ENCODE measurements around the gene CMTM4.
"Not testable (repeated sequence)": the region's sequence is repeated elsewhere in the genome, so short reads cannot be mapped to it uniquely, and the experiment has no call there.

Gene CMTM4

DNA sequence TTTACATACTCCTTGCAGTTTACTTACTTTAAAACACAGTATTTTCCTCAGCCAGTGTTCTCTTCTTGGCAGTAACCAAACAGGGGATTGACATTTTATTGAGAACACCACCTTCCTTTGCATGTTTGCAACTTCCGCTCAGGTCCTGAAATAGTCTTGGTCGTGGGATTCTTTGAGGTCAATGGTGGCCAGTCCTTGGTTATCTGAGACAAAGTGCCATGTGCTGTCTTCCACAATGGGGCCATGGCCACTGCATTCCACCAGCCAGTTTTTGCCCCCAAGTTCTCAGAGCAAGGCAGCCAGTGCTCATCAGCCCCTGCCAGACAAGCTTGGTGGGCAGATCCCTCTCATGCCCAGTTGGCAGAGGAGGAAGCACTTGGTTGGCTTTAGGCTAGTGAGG, 22.9 kb downstream of the CMTM4 start:
- no peak for DNase-seq (ENCODE audit: low spot score)

DNA sequence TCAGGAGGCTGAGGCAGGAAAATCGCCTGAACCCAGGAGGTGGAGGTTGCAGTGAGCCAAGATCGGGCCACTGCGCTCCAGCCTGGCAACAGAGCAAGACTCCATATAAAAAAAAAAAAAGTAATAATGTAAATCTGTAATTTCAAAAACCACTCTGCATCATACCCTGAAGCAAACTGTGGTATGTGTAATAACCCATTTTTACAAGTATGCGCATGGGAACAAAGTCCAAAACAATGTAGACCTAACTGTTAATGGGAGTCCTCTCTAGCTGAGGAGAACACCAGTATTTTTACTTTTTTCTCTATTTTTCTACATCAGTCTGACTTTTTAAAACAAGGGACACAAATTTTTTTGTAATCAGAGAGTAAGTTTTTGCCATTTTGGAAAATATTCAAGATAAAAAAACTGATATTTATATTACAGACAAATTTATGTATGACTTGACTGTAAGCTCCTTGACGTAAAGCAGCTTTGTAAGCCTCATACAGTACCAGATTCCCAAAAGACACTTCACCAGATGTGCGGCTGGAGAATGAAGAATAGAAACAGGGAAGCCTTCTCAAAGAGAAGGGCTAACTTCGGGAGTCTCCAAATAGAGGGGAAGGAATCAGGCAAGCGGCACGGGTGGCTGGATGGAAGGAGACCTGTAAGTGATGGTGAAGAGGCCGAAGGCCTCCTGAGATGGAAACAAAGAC, 25.7 kb downstream of the CMTM4 start:
- DNase-seq (ENCODE audit: low spot score): no peak

DNA sequence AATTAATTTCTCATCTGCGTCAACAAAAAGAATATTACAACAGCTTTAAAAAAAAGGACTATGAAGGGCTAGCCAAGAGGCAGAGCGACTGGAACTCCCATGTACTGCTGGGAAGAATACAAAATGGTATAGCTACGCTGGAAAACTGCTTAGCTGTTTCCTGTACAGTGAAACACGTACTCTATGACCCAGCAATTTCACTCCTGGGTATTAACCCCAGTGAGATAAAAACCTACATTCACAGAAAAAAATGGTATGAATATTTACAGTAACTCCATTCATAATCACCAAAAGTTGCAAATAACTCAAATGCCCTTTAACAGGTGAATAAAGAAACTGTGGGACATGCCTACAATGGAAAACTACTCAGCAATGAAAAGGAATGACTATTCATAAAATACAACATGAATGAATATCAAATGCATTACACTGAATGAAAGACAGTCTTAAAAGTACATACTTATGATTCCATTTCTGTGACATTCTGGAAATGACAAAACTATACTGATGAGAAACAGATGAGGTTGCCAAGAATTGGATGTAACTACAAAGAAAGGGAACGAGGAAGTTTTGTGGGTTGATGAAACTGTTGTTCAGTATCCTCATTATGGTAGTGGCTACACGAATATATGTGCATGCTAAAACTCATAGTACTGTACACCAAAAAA, 27.6 kb downstream of the CMTM4 start:
- no peak for DNase-seq (ENCODE audit: low spot score)

DNA sequence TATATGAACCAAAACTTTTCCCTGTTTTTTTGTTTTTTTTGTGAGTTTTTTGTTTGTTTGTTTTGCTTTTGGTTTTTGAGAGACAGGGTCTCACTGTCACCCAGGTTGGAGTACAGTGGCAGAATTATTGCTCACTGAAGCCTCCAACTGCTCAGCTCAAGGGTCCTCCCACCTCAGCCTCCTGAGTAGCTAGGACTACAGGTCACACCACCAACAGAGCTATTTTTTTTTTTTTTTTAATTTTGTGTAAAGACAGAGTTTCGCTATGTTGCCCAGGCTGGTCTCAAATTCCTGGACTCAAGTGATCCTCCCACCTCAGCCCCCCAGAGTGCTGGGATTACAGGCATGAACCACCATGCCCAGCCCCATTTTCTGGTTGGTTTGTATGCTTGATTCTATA, 28.6 kb downstream of the CMTM4 start:
- DNase-seq (ENCODE audit: low spot score): no peak

DNA sequence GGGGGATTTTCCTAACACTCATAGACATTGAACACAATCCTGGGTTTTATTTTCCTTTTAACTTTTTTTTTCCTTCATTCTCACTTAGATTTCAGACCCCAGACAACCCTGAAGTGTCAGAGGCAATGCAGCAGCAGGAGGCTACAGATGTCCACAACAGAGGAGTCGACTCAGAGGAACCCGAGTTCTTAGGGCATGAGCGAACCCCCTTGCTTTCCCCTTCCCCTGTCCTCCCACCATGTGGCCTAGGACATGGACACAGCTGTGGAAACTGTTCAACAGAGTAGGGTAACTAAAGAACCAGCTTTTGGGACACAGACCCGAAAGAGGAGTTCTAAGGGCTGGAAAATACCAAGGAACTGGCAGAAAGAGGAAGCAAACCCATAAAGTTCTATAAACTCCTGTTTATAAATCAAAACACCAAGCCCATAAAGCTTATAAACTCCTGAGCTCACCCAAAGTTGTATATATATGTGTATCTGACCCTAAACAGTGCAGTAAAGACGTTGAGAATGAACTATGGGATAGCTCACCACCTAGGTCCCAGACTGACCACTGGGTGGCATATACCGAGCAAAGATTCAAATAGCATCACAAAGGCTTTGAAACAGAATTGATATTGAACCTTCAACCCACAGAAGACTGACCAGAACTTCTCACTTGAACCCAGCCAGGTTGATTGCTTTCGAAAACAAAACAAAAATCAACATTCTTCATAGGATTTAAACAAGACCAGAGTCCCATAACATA, 33.9 kb downstream of the CMTM4 start:
- no peak for DNase-seq (ENCODE audit: low spot score)

DNA sequence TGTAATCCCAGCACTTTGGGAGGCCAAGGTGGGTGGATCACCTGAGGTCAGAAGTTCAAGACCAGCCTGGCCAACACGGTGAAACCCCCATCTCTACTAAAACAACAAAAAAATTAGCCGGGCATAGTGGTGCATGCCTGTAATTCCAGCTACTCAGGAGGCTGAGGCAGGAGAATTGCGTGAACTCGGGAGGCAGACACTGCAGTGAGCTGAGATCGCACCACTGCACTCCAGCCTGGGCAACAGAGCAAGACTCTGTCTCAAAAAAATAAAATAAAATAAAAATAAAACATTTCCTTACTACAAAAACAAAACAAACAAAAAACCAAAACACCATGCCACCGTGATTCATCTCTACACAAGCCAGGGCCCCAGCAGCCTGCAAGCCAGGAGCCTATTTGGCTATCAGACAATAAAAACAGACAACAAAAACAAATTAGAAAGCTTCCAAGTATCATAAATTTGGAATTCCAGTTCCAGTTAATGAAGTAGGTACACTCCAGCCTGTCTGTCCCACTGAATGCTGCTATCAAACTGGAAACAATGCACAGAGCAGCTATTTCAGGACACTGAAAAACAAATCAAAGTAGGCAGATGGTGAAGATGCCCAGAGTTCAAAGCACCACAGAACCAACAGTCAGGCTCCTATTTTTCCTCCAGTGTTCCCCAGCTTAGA, 34.7 kb downstream of the CMTM4 start:
- not testable (repeated sequence) for DNase-seq (ENCODE audit: low spot score)

DNA sequence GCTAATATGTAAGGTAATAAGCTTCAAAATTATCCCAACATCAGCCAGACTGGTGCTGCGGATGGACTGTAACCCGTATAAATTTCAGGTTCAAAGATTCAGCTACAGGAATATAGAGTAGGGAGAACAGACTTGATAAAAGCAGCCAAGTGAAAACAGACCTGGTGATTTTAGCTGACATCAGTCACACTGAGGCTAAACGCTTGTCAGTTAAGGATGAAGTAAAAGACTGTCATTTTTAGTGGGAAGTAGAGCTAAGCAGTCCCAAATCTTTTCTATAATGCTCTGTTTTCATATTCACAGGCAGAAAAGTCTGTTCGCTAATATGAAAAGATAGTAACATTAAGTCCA, 35.4 kb downstream of the CMTM4 start:
- DNase-seq (ENCODE audit: low spot score): no peak

DNA sequence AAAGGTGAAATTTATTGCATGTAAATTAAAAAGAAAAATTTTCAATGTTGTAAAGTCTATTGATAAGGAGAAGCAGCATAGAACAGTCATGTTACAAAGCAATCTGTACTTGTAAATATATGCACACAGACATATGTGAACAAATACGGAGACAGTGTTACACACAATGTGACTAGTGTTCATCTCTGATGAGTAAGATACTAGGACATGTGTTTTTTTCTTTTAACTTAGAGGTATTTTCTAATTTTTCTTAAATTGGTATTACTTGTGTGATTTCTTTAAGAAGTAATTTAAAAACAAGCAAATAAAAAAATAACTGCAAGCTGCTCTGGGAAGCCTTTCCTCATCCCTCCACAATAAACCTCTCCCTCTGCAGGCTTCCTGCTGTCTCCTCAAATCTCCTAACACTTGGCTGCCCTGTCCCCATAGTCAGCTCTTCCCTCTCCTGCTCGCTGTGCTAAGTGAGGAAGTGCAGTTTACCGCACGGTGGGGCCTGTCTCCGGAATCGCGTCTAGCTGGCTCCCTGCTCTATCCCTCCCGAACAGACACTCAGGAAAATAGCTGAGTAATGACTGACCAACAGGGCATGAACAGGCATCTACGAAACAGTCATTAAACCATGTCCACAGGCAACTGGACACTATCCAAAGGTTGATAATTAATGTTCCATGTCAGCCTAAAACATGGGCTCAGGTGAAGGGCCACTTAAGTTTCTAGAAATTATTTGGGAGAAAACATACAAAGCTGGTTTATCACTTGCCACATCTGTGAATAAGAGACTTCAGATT, 35.9 kb downstream of the CMTM4 start:
- DNase-seq (ENCODE audit: low spot score): no peak

DNA sequence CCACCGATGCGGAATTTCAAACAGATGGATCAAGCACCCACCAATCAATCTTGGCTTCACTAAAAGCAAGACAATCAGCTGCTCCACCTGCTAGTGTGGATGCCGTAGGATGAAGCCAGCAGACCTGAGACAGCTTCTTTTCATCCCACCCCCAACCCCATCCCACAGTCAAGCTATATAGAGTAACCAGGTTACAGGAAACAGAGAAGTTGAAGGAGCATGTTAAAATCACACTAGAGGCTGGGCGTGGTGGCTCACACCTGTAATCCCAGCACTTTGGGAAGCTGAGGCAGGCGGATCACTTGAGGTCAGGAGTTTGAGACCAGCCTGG, 37.7 kb downstream of the CMTM4 start:
- DNase-seq (ENCODE audit: low spot score): no peak

DNA sequence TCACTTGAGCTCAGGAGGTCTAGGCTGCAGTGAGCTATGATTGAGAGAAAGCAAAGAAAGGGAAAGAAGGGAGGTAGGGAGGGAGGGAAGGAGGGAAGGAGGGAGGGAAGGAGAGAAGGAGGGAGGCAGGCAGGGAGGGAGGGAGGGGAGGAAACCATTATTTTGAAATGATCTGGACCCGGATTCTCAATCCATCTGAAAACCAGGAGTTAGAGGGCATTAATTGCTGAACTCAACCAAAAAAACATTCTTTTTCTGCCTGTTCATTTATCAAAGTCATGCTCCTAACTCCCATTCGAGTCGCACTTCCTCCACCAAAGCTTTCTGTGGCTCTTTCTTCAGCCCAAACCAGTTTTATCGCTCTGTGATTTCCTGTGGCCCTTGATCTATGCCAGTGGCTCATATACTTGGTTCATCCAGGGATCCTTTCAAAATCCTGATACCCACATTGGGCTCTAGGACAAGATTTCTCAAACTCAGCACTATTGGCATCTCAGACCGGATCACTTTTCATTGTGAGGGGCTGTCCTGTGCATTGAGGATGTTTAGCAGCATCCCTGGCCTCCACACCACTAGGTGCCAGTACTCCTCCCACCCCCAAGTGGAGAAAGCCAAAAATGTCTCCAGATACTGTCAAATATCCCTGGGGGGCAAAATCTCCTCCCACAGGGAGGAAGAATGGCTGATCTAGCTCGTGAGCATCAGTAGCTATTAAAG, 38.2 kb downstream of the CMTM4 start:
- no peak for DNase-seq (ENCODE audit: low spot score)

DNA sequence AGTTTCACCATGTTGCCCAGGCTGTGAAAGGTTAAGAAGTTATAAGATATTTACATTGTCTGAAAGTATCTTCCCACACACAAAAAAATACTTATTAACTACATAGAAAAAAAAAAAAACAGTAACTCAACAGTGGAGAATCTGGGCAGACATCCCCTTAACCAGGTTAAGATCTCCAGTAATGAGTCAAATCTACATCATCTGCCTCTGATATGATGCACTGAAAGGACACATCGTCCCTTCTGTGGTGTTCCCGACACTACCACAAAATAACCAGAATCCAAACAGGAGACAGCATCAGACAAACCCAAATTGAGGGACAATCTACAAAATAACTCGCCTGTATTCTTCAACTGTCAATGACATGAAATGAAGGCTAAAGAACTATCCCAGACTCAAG, 40.0 kb downstream of the CMTM4 start:
- no peak for DNase-seq (ENCODE audit: low spot score)

DNA sequence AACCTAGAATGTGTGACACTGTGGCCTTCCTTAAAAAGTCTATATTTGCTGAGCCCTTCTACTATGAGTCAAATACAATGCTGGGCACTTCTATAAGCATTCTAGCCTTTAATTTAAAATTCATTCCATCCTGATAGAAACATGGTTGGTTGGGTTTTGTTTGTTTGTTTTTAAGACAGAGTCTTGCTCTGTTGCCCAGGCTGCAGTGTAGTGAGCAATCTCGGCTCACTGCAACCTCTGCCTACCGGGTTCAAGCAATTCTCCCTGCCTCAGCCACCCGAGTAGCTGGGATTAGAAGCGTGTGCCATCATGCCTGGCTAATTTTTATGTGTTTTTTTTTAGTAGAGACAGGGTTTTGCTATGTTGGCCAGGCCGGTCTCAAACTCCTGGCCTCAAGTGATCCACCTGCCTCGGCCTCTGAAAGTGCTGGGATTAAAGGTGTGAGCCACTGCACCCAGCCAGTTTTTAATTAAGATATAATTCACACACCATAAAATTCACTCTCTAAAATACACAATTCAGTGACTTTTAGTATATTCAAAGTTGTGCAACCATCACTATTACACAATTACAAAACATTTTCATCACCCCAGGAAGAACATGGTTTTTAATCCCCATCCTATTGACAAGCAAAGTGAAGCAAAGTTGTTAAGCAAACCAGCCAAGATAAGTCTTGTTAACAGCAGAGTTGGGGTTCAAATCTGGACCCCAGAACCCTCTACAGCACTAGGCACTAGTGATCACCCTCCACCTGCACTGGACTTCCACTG, 42.8 kb downstream of the CMTM4 start:
- no peak for DNase-seq (ENCODE audit: low spot score)

DNA sequence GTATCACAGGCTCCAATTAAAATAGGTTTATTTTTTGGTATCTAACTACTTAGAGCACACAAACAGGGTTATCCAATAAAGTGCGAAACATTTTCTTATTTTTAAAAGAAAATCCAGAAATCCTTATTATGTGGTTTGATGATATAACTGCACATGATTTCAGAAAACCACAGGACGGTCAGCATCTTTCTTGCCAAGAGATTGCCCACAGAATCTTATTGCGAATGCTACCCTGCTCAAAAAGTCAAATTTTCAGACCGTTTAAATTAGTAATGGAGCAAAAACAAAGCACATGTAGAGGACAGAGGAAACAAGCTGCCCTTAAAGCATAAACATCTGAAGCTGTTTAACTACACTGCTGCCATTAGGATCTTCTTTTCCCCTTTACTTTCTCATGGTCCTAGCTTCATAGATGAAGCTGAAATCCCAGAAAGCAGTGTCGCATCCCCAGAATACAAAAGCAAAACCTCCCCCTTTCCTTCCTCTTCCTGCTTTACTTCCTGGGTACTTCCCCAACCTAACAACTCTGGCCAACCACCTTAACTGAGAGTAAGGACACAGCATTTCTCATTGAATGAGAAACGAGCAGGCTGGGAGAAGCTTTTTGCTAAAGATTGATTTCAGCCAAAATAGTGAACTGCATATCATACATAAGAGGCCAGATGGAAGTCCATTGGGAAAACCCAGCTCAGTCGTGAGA, 43.7 kb downstream of the CMTM4 start:
- no peak for DNase-seq (ENCODE audit: low spot score)

DNA sequence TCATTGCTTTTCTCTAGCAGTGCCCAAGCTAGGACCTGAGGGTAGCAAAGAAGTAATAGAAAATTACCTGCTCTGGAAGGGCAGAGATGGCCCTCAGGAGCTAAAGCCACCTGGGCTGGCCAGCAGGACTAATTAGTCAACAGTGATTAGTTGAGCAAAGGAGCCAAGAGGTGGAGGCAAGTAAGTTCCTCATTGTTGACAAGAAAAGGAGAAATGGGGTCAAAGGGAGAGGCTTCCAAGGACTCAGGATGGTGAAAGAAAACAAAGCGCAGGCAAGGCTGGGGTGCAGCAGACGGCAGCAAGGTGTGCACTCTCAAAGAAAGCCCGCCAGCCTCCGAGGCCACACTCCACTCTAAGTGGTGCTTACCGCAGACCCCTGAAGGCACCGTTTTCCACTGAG, 44.6 kb downstream of the CMTM4 start:
- no peak for DNase-seq (ENCODE audit: low spot score)

DNA sequence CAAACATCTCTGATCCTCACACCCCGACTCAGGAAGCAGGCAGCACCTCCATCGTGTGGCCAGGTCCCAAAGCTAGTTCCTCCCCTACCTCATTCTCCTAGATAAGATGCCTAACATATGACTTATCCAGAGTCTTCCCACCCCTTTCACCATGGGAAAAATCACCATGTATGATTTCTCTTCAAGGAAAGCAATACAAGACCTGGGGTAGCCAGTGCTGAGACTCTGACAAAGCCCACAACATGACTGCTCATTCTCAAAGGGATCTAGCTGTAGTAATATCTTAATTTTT, 45.1 kb downstream of the CMTM4 start:
- no peak for DNase-seq (ENCODE audit: low spot score)

DNA sequence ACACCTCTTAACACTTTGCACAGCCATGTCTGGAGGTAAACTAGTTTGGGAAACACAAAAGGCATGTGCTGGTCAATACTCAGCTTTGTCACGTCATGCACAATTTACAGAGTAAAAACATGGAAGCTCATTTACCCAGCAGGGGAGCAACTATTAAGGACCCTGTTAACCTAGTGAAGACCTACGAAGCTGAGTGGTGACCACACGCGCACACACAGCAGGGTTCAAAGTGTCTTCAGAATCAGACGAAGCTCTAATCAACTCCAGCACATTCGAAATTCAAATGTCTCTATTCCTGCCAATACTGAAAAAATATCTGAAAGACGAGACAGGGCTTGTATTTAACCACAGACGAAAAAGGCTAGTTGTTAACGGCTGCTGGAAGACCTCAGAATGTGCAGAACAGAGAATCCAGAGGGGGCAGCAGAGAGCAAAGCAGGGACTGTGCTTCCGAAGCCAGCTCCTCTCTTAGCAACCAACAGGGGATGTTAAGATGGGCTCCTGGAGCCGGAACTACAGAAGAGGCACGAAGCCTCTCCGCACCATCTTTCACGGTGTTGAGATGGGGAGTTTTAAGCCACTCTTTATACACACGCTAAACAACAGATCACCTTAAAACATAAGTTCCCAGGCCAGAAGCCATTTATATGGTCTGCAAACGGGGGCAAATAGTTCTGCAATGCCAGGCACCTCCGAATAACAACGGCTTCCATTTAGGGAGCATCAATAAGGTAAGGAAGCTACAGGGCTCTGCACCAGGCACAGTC, 45.7 kb downstream of the CMTM4 start:
- peak; percentile 81 for DNase-seq (ENCODE audit: low spot score)

DNA sequence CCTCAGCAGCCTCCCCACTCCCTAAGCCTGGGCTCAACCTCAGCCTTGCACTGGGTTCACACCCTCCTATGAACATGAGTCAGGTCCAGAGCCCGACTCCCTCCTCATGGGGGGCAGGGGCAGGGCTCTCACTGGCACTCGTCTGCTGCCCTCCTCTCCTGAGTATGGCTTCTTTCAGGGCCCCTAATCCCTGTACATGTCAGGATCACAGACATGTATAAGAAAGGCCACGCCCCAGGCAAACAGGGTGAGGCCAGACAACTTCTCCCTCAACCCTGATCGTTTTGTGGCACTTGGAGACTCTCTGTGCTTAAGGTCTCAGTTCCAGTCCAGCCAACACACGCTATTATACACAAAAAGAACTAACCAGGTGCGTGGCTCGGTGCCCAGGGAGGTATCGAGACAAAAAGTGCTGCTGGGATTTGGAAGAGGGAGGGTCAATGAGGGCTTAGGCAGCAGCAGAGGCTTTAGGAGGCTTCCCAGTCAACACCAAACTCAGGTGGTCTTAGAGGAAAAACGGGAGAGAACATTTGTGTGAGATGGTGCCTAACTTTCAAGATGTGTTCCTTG, 46.8 kb downstream of the CMTM4 start:
- no peak for DNase-seq (ENCODE audit: low spot score)

DNA sequence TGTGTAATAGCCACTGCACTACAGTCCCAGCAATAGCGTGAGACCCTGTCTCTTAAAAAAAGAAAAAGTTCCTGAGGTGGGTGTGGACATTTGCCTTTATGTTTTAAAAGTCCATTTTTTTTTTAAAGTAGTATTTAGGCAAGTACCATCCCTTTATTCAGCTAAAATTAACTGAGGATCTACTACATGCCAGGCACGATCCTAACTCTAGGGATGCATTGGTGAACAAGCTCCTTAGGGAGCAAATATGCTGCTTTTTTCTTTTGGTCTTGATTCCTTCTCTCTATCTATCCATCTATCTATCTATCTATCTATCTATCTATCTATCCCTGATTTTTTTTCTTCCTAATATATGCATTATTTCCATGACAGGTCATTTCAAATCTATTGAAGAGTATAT, 47.4 kb downstream of the CMTM4 start:
- no peak for DNase-seq (ENCODE audit: low spot score)

DNA sequence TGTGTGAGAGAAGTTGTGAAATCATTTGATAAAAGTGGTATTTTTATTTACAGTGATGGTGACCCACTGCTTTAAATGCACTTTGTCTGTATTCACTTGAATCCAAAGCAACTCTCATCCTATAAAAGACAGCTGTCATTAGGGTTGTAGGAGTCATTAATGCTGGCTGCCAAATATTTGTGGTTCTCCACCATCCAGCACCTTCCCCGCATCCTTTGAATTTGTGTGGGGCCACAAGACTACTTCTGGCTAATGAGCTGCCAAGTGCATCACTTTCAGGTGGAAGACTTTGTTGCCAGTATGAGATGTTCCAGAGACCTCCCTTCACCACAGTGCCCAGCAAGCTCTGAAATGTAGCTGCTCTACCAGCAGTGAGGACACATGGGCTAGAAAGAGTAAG, 48.7 kb downstream of the CMTM4 start:
- DNase-seq (ENCODE audit: low spot score): no peak
